GM18508 (cell line): ENCODE results near the gene PAX4.
"Not testable (repeated sequence)": the region's sequence is repeated elsewhere in the genome, so short reads cannot be mapped to it uniquely, and the experiment has no call there.

Experiments used
- ATAC-seq: cut with Tn5 transposase; IDR thresholded peaks from one replicate; pipeline ENCODE4 v1.9.1; 2021; ENCODE audit warnings: moderate number of reproducible peaks; ENCODE audit not compliant: insufficient read depth, unreplicated experiment

PAX4 gene

GRCh38 chr7:127588019-127588696 lies 29.8 kb downstream of the PAX4 start, which contains the start of gene ARF5:
Gene ARF5 (plus strand): TSS chr7:127588411. CDS start chr7:127588499, 88 bp downstream.
- ATAC-seq = peak; percentile 42

DNA sequence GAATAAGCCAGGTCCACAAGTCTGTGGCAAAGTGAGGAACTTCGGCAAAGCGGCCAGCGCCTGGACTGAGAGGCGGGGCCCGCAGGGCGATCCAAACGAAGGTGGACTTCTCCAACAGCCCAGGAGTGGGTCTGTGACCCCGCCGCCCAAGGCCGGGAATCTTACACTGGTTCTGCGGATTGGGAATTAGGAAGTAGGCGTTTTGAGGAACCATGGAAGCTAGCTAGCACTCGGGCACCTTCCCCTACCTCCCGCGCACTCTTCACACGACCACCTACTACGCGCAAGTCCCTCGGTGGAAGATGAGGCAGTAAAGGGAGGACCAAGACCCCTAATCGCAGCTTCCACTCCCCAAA lies 30.3 kb downstream of the PAX4 start:
- ATAC-seq = no peak

GRCh38 chr7:127586346-127586745 lies 31.6 kb downstream of the PAX4 start:
- ATAC-seq = no peak

GRCh38 chr7:127585044-127585953 lies 32.6 kb downstream of the PAX4 start, which contains the start of gene GCC1:
Gene GCC1 (minus strand): TSS chr7:127585596. CDS start chr7:127585182, 414 bp downstream.
- ATAC-seq = peak; percentile 77

DNA sequence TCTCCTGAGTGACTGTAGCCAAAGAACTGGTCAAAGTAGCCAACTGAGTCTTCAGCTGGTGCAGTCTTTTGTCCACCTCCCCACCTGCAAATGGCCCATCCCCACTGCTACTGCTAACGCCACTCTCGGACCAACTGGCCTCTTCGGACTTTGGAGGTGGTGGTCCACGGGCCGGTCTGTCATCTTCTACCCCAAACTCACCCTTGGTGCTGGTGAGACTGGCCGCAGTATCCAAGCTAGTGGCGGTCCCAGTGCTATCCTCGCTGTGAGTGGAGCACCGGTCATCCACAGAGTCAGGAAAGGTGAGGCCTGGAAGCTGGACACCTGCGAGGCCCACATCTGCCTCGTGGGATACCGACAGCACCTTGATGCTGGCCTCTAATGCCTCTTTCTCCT lies 33.3 kb downstream of the PAX4 start:
- ATAC-seq = no peak

- no peak for ATAC-seq
These were observed 35.6 kb downstream of the PAX4 start for GRCh38 chr7:127582361-127582760.

DNA sequence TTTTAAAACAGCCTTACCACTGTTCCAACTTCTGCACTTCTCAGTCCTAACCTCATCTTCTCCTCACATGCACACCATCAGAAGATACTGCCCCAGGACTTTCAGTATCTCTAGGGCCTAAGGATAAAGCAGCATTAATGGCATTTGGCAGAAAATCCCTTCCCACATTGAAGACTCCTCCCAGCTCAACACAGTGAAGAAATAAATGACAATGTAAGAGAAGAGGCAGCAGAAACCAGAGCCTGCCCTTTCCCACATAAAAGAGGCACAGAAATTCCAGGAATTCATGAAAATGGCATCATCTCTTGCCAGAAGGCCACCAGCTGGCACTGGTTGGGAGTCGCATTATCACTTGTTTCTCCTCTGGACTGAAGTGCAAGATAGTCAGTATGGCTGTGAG lies 36.2 kb downstream of the PAX4 start:
- no peak for ATAC-seq

DNA sequence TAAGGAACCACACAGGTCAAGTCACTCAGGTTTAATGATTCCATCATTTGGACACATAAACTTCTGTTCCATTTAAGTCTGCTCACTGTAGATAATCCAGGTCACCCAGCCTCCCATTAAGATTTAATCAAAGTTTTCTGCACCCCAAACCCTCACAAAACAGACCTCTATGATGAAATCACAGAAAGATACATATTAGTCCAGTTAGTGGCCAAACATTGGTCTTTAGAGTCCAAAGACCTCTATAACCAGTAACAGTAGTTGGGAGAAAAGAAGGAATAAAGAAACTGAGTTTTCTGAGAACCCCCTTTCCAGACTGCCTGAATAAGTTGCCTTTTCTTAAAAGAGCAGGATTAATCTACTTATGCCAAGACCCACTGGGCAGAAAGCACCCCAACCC lies 37.3 kb downstream of the PAX4 start:
- no peak for ATAC-seq

DNA sequence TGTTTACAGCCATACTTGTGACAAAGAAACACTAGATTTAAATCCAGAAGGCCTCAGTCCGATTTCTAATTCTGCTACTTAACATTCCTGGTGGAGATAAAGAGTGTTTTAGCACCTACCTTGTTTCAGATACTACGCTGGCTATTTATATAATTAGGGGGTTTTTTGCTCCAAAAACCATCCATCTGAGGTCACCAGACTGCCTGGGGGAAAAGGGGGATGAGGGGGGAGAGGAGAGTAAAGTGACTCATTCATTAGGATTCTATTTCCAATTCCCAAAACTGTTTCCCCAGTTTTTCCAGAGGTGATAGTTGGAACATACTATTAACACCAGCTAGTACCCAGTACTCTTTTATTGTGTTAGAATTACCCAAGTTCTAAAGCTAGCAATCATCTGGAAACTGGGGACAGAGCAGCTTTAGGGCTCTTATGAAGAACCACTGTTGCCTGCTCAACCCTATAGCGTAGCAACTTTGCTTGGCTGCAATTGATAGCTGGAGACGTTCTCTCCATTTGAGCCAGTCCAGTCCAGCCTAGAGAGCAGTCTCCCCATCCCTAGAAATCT lies 39.1 kb downstream of the PAX4 start:
- no peak for ATAC-seq

GRCh38 chr7:127578036-127578684 lies 39.8 kb downstream of the PAX4 start:
- no peak for ATAC-seq

- no peak for ATAC-seq
These were observed 46.0 kb downstream of the PAX4 start for GRCh38 chr7:127571741-127572505.

DNA sequence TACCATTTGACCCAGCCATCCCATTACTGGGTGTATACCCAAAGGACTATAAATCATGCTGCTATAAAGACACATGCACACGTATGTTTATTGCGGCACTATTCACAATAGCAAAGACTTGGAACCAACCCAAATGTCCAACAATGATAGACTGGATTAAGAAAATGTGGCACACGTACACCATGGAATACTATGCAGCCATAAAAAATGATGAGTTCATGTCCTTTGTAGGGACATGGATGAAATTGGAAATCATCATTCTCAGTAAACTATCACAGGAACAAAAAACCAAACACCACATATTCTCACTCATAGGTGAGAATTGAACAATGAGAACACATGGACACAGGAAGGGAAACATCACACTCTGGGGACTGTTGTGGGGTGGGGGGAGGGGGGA lies 49.9 kb downstream of the PAX4 start:
- ATAC-seq = not testable (repeated sequence)

DNA sequence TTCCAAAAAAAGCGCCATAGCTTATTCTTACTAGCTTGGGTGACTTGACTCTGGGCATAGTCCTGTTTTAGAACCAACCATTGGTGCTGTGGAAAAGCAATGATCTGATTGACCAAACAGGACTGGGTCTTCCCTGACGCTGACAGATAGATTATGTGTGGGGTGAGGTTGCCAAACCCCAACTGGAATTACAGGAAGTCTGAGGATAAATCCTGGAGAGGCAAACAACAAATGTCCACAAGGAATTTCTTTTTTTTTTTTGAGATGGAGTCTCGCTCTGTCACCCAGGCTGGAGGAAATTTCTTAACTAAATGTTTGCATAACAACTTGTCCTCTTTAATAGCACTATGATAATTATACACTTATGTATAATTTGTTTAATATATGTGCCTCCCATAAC lies 51.7 kb downstream of the PAX4 start:
- ATAC-seq = no peak
